Esophagus squamous epithelium (tissue), 4 donors: ENCODE measurements around the gene CNTRL.

Source experiments
- CTCF ChIP-seq, 6 experiments: fragments of 450-650 bp in 4 of 6; fragments of 200-600 bp in 2 of 6; sonication (generic) in 2 of 6; IDR thresholded peaks; one replicate each; pipeline ENCODE4 v1.5.1; 2016 to 2019; ENCODE audit warnings: antibody characterized with exemption in 6 of 6, mild to moderate bottlenecking in 4 of 6, moderate library complexity in 4 of 6
- POLR2A ChIP-seq, 4 donors: fragments of 450-650 bp; IDR thresholded peaks; one replicate each; pipeline ENCODE4 v1.6.1; 2017; ENCODE audit warnings: antibody characterized with exemption in 4 of 4, mild to moderate bottlenecking in 4 of 4, moderate library complexity in 3 of 4

- TF ChIP-seq POLR2A (IDR thresholded peaks at IDR 0.05) (no peak), CTCF (IDR thresholded peaks at IDR 0.05) (no peak)
Measured at GRCh38 chr9:121172726-121173487, 98.2 kb downstream of the CNTRL start.
